Adipose tissue (tissue), 3 donors: ENCODE measurements around the gene SLC24A3. TPM values are rescaled to one million over a fixed set of nuclear protein-coding genes. Genes with fewer than 3 reads are reported as not detected.

Experiments used
- H3K27ac ChIP-seq: one replicate; pipeline ENCODE4 v1.5.1; 2013; ENCODE audit warnings: low read depth, low read length
- WGBS, 3 donors: extraction: QIAGEN DNeasy Blood & Tissue Kit; methylation state at CpG; one replicate each; pipeline ENCODE4 v1.1.7; 2013; 5-methylcytosine and 5-hydroxymethylcytosine counted together
- polyA plus RNA-seq, 3 donors: library from polyadenylated mRNA; stranded (reverse); fragments of 200-250 nt; gene quantifications; one replicate each; pipeline ENCODE4 v1.2.3, GENCODE V29; 2013
- donor health status: healthy with polysubstance abuse.
- donor health status: Bipolar disorder and iron deficiency.
- donor health status: healthy.

The SLC24A3 gene
- polyA plus RNA-seq, 3 donors, result 0.86 to 11.5 (median 6.5) TPM

- H3K27ac ChIP-seq, result no peak overlapping the region
- 79 to 88% (median 83%) methylated on average over 9 of the region's 9 CpGs for WGBS, 3 donors
Observed at GRCh38 chr20:19601126-19601810, 388.8 kb downstream of the SLC24A3 start.

- H3K27ac ChIP-seq, result no peak overlapping the region
- 72 to 79% (median 76%) methylated on average over 9 of the region's 9 CpGs for WGBS, 3 donors
Observed at GRCh38 chr20:19602675-19603375, 390.4 kb downstream of the SLC24A3 start.

- 32 to 56% (median 47%) methylated on average over 6 of the region's 6 CpGs for WGBS, 3 donors
- H3K27ac ChIP-seq, result no peak overlapping the region
Observed at GRCh38 chr20:19603376-19603750, 390.9 kb downstream of the SLC24A3 start.

- no peak overlapping the region for H3K27ac ChIP-seq
- WGBS, 3 donors, result 71 to 81% (median 81%) methylated on average over 1 of the region's 1 CpG
Observed at GRCh38 chr20:19605786-19606485, 393.5 kb downstream of the SLC24A3 start.

- 47 to 59% (median 52%) methylated on average over 2 of the region's 2 CpGs for WGBS, 3 donors
- H3K27ac ChIP-seq, result no peak overlapping the region
Observed at GRCh38 chr20:19609642-19610223, 397.3 kb downstream of the SLC24A3 start.

GRCh38 chr20:19615629-19616028 is 403.2 kb downstream of the SLC24A3 start:
- H3K27ac ChIP-seq, result no peak overlapping the region

- WGBS, 3 donors, result 73 to 83% (median 77%) methylated on average over 2 of the region's 2 CpGs
- no peak overlapping the region for H3K27ac ChIP-seq
Observed at GRCh38 chr20:19616081-19616480, 403.6 kb downstream of the SLC24A3 start.

- no peak overlapping the region for H3K27ac ChIP-seq
- WGBS, 3 donors, result 59 to 82% (median 60%) methylated on average over 4 of the region's 4 CpGs
Observed at GRCh38 chr20:19616620-19617019, 404.2 kb downstream of the SLC24A3 start.

- no peak overlapping the region for H3K27ac ChIP-seq
- WGBS, 3 donors, result 89 to 93% (median 90%) methylated on average over 5 of the region's 5 CpGs
Observed at GRCh38 chr20:19617256-19617655, 404.8 kb downstream of the SLC24A3 start.

GRCh38 chr20:19618711-19619110 is 406.3 kb downstream of the SLC24A3 start:
- no peak overlapping the region for H3K27ac ChIP-seq
- WGBS, 3 donors, result 79 to 85% (median 84%) methylated on average over 5 of the region's 5 CpGs

- WGBS, 3 donors, result 27 to 59% (median 50%) methylated on average over 2 of the region's 2 CpGs
- no peak overlapping the region for H3K27ac ChIP-seq
Observed at GRCh38 chr20:19619904-19620430, 407.5 kb downstream of the SLC24A3 start.

GRCh38 chr20:19620446-19620845 is 408.0 kb downstream of the SLC24A3 start:
- WGBS, 3 donors, result 18 to 44% (median 41%) methylated on average over 2 of the region's 2 CpGs
- no peak overlapping the region for H3K27ac ChIP-seq

- H3K27ac ChIP-seq, result no peak overlapping the region
- 74 to 85% (median 82%) methylated on average over 1 of the region's 1 CpG for WGBS, 3 donors
Observed at GRCh38 chr20:19621072-19621471, 408.6 kb downstream of the SLC24A3 start.

- 92 to 95% (median 94%) methylated on average over 3 of the region's 3 CpGs for WGBS, 3 donors
- H3K27ac ChIP-seq, result no peak overlapping the region
Observed at GRCh38 chr20:19624221-19624965, 412.0 kb downstream of the SLC24A3 start.

GRCh38 chr20:19625426-19625825 is 413.0 kb downstream of the SLC24A3 start:
- 85 to 97% (median 88%) methylated on average over 1 of the region's 1 CpG for WGBS, 3 donors
- no peak overlapping the region for H3K27ac ChIP-seq

GRCh38 chr20:19626896-19627295 is 414.5 kb downstream of the SLC24A3 start:
- 78 to 85% (median 85%) methylated on average over 5 of the region's 5 CpGs for whole genome bisulfite sequencing, 3 donors
- no peak overlapping the region for H3K27ac ChIP-seq

GRCh38 chr20:19628570-19629134 is 416.2 kb downstream of the SLC24A3 start:
- 48 to 70% (median 48%) methylated on average over 2 of the region's 2 CpGs for WGBS, 3 donors
- H3K27ac ChIP-seq, result no peak overlapping the region

- WGBS, 3 donors, result 54 to 71% (median 66%) methylated on average over 5 of the region's 5 CpGs
- H3K27ac ChIP-seq, result no peak overlapping the region
Observed at GRCh38 chr20:19631410-19631809, 419.0 kb downstream of the SLC24A3 start.
